Transverse colon (tissue), 4 donors: ENCODE results near the gene FRYL. TPM values are rescaled to one million over a fixed set of nuclear protein-coding genes. Genes with fewer than 3 reads are reported as not detected.

ENCODE experiments used
- DNase-seq: peaks from one replicate; pipeline ENCODE4 v3.0.0-alpha.2; 2019
- H3K27ac ChIP-seq, 4 donors: fragments of 200-600 bp; sonication (generic); 2 replicates each; pipeline ENCODE4 v1.5.1; 2016 to 2018; ENCODE audit warnings: inconsistent platforms in 4 of 4
- H3K27me3 ChIP-seq: fragments of 200-600 bp; sonication (generic); 2 replicates; pipeline ENCODE4 v1.5.1; 2017; ENCODE audit warnings: inconsistent platforms
- H3K36me3 ChIP-seq, 4 donors: fragments of 200-600 bp; sonication (generic); 2 replicates each; pipeline ENCODE4 v1.5.1; 2017 to 2019; ENCODE audit warnings: inconsistent platforms in 4 of 4
- H3K4me1 ChIP-seq, 4 donors: fragments of 200-600 bp; sonication (generic); 2 replicates each; pipeline ENCODE4 v1.5.1; 2017 to 2020; ENCODE audit warnings: inconsistent platforms in 4 of 4
- H3K4me3 ChIP-seq, 4 donors: fragments of 200-600 bp; sonication (generic); 1 replicate in 1 of 4; 2 replicates in 3 of 4; pipeline versions ENCODE4 v1.5.1 to v1.6.1; 2017 to 2019; ENCODE audit warnings: inconsistent platforms in 4 of 4
- H3K9me3 ChIP-seq, 2 donors: fragments of 200-600 bp; sonication (generic); 2 replicates each; pipeline ENCODE4 v1.5.1; 2017 to 2019; ENCODE audit warnings: inconsistent platforms in 2 of 2
- CTCF ChIP-seq, 5 experiments: fragments of 200-600 bp in 3 of 5; fragments of 450-650 bp in 2 of 5; sonication (generic) in 3 of 5; IDR thresholded peaks; 1 replicate in 2 of 5; 2 replicates in 3 of 5; pipeline ENCODE4 v1.5.1; 2016 to 2017; ENCODE audit warnings: antibody characterized with exemption in 5 of 5, inconsistent platforms in 3 of 5, mild to moderate bottlenecking in 2 of 5, moderate library complexity in 1 of 5
- EP300 ChIP-seq: sonication (generic); formaldehyde crosslinking; IDR thresholded peaks from one replicate; pipeline ENCODE4 v1.6.1; 2017; ENCODE audit warnings: antibody characterized with exemption, low read depth
- POLR2A ChIP-seq: fragments of 450-650 bp; IDR thresholded peaks from one replicate; pipeline ENCODE4 v1.6.1; 2016; ENCODE audit warnings: antibody characterized with exemption, mild to moderate bottlenecking, moderate library complexity
- POLR2AphosphoS5 ChIP-seq, 3 donors: sonication (generic); formaldehyde crosslinking; IDR thresholded peaks; one replicate each; pipeline ENCODE4 v1.6.1; 2016; ENCODE audit warnings: antibody characterized with exemption in 3 of 3
- WGBS, 2 donors: methylation state at CpG; one replicate each; pipeline ENCODE4 v1.1.5; 2018; ENCODE audit warnings: low coverage in 1 of 2; 5-methylcytosine and 5-hydroxymethylcytosine counted together
- in situ Hi-C, 4 donors: fragments of 200-750 bp; cut with MboI; loops; one replicate each; pipeline versions ENCODE4 v1.15.0 to v1.15.1; 2017; ENCODE audit warnings: low sequenced_read_pairs in 3 of 4, low pct_ligation_motif_present in 1 of 4, low pct_unique_long_range_greater_than_20kb in 1 of 4
- intact Hi-C: fragments of 100-400 bp; cut with DNase I; formaldehyde crosslinking; loops from one replicate; pipeline ENCODE4 v1.15.1; 2023; ENCODE audit warnings: low total_unique reads
- total RNA-seq, 4 donors: library from RNA; depleted of rRNA; stranded (reverse); fragments of >200 nt; gene quantifications; one replicate each; pipeline ENCODE4 v1.1.0, GENCODE V29; 2016

The FRYL gene
- total RNA-seq, 4 donors from 2014 or later, result 477 to 645 (median 545) TPM

- Histone ChIP-seq H3K4me1 (peaks cover 0 to 7% (median 2%) of the 10 kb centered on the region in 4 donors), H3K27ac (no peak overlapping the region), H3K9me3 (no peaks in the 10 kb centered on the region), H3K27me3 (no peaks in the 10 kb centered on the region), H3K36me3 (no peaks in the 10 kb centered on the region), H3K4me3 (no peak overlapping the region)
- intact Hi-C loops, result no loop called here
- DNase-seq, result no peak
- in situ Hi-C loops, result no loop called here
- TF ChIP-seq POLR2AphosphoS5 (IDR thresholded peaks at IDR 0.05) (no peak), POLR2A (no peak), CTCF (IDR thresholded peaks at IDR 0.05) (no peak), EP300 (no peak)
- 17 to 29% methylated on average over 2 of the region's 2 CpGs for WGBS, 2 donors
Observed at GRCh38 chr4:48815483-48815882, 35.4 kb upstream of the FRYL start.

- Histone ChIP-seq H3K36me3 (no peaks in the 10 kb centered on the region), H3K9me3 (no peaks in the 10 kb centered on the region), H3K4me1 (peaks cover 0 to 7% (median 2%) of the 10 kb centered on the region in 4 donors), H3K4me3 (no peak overlapping the region), H3K27ac (no peak overlapping the region), H3K27me3 (no peaks in the 10 kb centered on the region)
- TF ChIP-seq EP300 (no peak), POLR2AphosphoS5 (IDR thresholded peaks at IDR 0.05) (no peak), CTCF (IDR thresholded peaks at IDR 0.05) (no peak), POLR2A (no peak)
- in situ Hi-C loops (no loop called here), intact Hi-C loops (no loop called here)
- WGBS, 2 donors, result 74 to 75% methylated on average over 1 of the region's 1 CpG
- no peak for DNase-seq
Observed at GRCh38 chr4:48813964-48814363, 33.9 kb upstream of the FRYL start.

DNA sequence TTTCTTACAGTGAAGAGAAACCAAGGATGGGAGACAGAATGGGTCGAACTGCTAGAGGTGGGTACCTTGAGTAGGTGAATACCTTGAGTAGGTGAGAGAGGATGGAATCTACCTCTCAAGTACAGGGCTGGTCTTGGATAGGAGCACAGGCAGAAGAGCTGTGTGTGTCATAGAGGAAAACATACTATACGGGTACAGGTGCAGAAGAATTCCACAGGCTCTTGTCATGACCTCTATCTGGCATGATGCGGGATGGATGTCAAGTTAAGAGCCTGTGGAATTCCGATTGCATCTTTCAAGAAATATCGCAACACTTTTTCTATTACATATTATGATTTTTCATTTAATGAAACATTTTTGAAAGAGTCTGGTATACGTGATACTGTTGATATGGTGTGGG, 32.8 kb upstream of the FRYL start:
- Histone ChIP-seq H3K4me3 (no peak overlapping the region), H3K27ac (no peak overlapping the region), H3K9me3 (no peaks in the 10 kb centered on the region), H3K4me1 (peaks cover 0 to 7% (median 2%) of the 10 kb centered on the region in 4 donors), H3K36me3 (no peaks in the 10 kb centered on the region), H3K27me3 (no peaks in the 10 kb centered on the region)
- intact Hi-C loops, result no loop called here
- 79 to 80% methylated on average over 6 of the region's 6 CpGs for WGBS, 2 donors
- no peak for TF ChIP-seq CTCF (IDR thresholded peaks at IDR 0.05)
- TF ChIP-seq EP300, result no peak
- no peak for TF ChIP-seq POLR2AphosphoS5 (IDR thresholded peaks at IDR 0.05)
- TF ChIP-seq POLR2A, result no peak
- in situ Hi-C loops, result no loop called here
- no peak for DNase-seq

GRCh38 chr4:48804584-48805301, 24.7 kb upstream of the FRYL start:
- no peaks in the 10 kb centered on the region for H3K27me3 ChIP-seq
- H3K36me3 ChIP-seq, result no peaks in the 10 kb centered on the region
- in situ Hi-C loops (no loop called here), intact Hi-C loops (no loop called here)
- WGBS, 2 donors, result 87 to 88% methylated on average over 4 to 8 of the region's 8 CpGs
- H3K4me1 ChIP-seq, result peaks cover 0 to 8% (median 3%) of the 10 kb centered on the region in 4 donors
- no peak for DNase-seq
- TF ChIP-seq EP300 (no peak), CTCF (IDR thresholded peaks at IDR 0.05) (no peak), POLR2A (no peak)
- no peaks in the 10 kb centered on the region for H3K9me3 ChIP-seq
- no peak overlapping the region for H3K27ac ChIP-seq
- no peak overlapping the region for H3K4me3 ChIP-seq
